ENCODE results near the gene LAMA3. TPM values are rescaled to one million over a fixed set of nuclear protein-coding genes. Genes with fewer than 3 reads are reported as not detected.

LAMA3 gene
- total RNA-seq, 1 experiment from 2014 or later = 5.6 TPM

GRCh38 chr18:23812546-23813440, 123.5 kb downstream of the LAMA3 start:
- Histone ChIP-seq H3K27me3 (ENCODE audit: insufficient read depth, low read length) (no peaks in the 10 kb centered on the region), H3K36me3 (ENCODE audit: control insufficient read depth in 1 of 2, insufficient read depth in 2 of 2, low read length in 2 of 2) (no peaks in the 10 kb centered on the region), H2AFZ (ENCODE audit: low read depth, low read length, poor library complexity, severe bottlenecking) (no peak overlapping the region), H3K4me1 (ENCODE audit: control insufficient read depth in 1 of 2, insufficient read depth in 2 of 2, low read length in 2 of 2) (no peaks in the 10 kb centered on the region), H3K79me2 (ENCODE audit: insufficient read depth, low read length) (no peaks in the 10 kb centered on the region), H3K4me3 (replicated peaks in 1 of 2; ENCODE audit: low read depth in 1 of 2, low read length in 2 of 2) (no peak overlapping the region), H3K9me3 (ENCODE audit: control insufficient read depth in 1 of 2, insufficient read depth in 1 of 2, low read depth in 1 of 2, low read length in 2 of 2) (no peaks in the 10 kb centered on the region), H3K27ac (ENCODE audit: low read depth, low read length) (no peak overlapping the region), H3K9ac (ENCODE audit: low read length) (no peak overlapping the region), H4K20me1 (ENCODE audit: insufficient read depth) (no peaks in the 10 kb centered on the region), H3K4me2 (ENCODE audit: low read length) (no peak overlapping the region), H3K9me2 (ENCODE audit: insufficient read depth) (no peaks in the 10 kb centered on the region)
- no TSS peak for BruUV-seq (replicated peaks)
- DNase-seq (ENCODE audit: low read depth, low spot score) (peak; percentile 15), ATAC-seq (peak; percentile 57)
- intact Hi-C loops (cut with micrococcal nuclease) = loop anchor here (1.0 to 10.0 kb wide), 7 partner anchors 20 to 1018 kb away; no protein-coding TSS in a partner anchor
- ChIA-PET CTCF (interaction anchor here (1.6 kb wide), 1 partner anchor 110 kb away, joined by 12 read pairs; no protein-coding TSS in a partner anchor), POLR2A (no interaction called here), RAD21 (ENCODE audit: low non-redundant PET in 1 of 2, low total read pairs in 2 of 2, uncharacterized antibody in 2 of 2, unreplicated experiment in 2 of 2) (interaction anchor here in 1 of 2 experiments (1.1 kb wide), 1 partner anchor 110 kb away, joined by 3 read pairs; no protein-coding TSS in a partner anchor)
- TF ChIP-seq RAD21 (IDR thresholded peaks at IDR 0.05; ENCODE audit: low read depth) = peak; percentile 76
- no peak for TF ChIP-seq EZH2 (IDR thresholded peaks at IDR 0.05)
- no peak for TF ChIP-seq POLR2A (IDR thresholded peaks at IDR 0.05; ENCODE audit: borderline replicate concordance, extremely low read depth, insufficient read depth, insufficient read length)
- no peak for TF ChIP-seq EZH2phosphoT487 (IDR thresholded peaks at IDR 0.05; ENCODE audit: borderline replicate concordance)
- 0 out of 2 replicates have a peak, but pooled peaks have one; percentile 6 for TF ChIP-seq FOSL1 (IDR thresholded peaks at IDR 0.05; ENCODE audit: low read depth)
- TF ChIP-seq SP1 (IDR thresholded peaks at IDR 0.05; ENCODE audit: low read depth) = no peak
- peak; percentile 33 to 65 (median 58); a peak in 5 of 6 replicates for TF ChIP-seq CTCF (IDR thresholded peaks at IDR 0.05 in 2 of 3, conservative IDR thresholded peaks at IDR 0.05 in 1 of 3; ENCODE audit: borderline replicate concordance in 1 of 3, insufficient read depth in 1 of 3, low read depth in 2 of 3, low read length in 2 of 3)
- TF ChIP-seq EGR1 (IDR thresholded peaks at IDR 0.05; ENCODE audit: low read depth) = no peak
- no peak for TF ChIP-seq SRF (IDR thresholded peaks at IDR 0.05; ENCODE audit: low read depth)

Measured in HCT116 (cell line).